ENCODE results near the gene SLC35F2. TPM values are rescaled to one million over a fixed set of nuclear protein-coding genes. Genes with fewer than 3 reads are reported as not detected.
A peak's percentile ranks its signal among the peaks of the same experiment; 100 is the strongest.

SLC35F2 gene
- total RNA-seq, 1 donor from 2014 or later, result 3.8 TPM

DNA sequence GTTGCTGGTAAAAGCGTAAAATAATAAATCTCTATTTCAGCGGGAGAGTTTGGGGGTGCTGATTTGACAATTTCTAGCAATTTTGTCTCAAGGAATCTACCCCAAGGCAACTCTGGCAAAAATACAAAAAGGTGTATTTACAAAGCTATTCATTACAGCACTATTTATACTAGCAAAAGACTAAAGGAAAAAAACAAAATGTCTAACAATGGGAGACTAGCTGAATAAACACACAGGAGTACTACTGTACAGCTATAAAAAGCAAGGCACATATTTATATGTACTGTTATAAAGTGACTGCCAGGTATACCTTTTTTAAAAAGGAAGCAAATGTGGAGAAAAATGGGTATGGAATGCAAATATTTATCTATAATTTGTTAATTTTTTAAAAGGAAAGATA lies 32.7 kb downstream of the SLC35F2 start:
- TF ChIP-seq, protein P1, sequence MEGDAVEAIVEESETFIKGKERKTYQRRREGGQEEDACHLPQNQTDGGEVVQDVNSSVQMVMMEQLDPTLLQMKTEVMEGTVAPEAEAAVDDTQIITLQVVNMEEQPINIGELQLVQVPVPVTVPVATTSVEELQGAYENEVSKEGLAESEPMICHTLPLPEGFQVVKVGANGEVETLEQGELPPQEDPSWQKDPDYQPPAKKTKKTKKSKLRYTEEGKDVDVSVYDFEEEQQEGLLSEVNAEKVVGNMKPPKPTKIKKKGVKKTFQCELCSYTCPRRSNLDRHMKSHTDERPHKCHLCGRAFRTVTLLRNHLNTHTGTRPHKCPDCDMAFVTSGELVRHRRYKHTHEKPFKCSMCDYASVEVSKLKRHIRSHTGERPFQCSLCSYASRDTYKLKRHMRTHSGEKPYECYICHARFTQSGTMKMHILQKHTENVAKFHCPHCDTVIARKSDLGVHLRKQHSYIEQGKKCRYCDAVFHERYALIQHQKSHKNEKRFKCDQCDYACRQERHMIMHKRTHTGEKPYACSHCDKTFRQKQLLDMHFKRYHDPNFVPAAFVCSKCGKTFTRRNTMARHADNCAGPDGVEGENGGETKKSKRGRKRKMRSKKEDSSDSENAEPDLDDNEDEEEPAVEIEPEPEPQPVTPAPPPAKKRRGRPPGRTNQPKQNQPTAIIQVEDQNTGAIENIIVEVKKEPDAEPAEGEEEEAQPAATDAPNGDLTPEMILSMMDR (IDR thresholded peaks at IDR 0.05), result no peak
- Mint-ChIP-seq H3K4me3 (ENCODE audit: unreplicated experiment) (no peak overlapping the region), H3K27ac (ENCODE audit: unreplicated experiment) (no peak overlapping the region), H3K27me3 (ENCODE audit: unreplicated experiment) (no peaks in the 10 kb centered on the region), H3K9me3 (ENCODE audit: unreplicated experiment) (no peaks in the 10 kb centered on the region), H3K4me1 (ENCODE audit: unreplicated experiment) (peaks cover 6% of the 10 kb centered on the region), H3K36me3 (ENCODE audit: unreplicated experiment) (no peaks in the 10 kb centered on the region)
- DNase-seq (ENCODE audit: extremely low spot score, unreplicated experiment), result no peak

DNA sequence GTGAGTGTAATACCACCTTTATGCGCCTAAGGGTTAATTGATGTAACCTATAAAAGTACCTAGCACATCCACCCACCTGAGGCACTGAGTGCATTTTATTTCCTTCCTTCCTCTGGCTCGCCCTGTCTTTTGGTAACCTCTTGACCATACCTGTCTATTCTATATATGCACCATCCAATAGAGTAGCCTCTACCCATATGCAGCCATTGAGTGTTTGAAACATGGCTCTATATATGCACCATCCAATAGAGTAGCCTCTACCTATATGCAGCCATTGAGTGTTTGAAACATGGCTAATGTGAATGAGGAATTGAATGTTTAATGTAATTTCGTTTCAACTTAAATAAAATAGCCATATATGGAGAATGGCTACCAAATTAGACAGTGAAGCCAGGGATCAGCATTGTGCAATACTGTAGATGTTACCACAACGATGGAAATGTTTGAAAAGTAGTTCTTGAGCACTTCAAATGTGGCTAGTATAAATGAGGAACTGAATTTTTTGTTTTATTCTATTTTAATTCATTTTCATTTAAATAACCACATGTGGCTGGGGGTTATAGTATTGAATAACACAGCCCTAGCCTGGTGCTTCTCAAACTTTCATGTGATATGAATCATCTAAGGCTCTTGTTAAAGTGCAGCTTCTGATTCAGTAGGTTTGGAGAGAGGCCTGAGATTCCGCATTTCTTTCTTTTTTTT lies 33.8 kb downstream of the SLC35F2 start:
- Mint-ChIP-seq H3K4me3 (ENCODE audit: unreplicated experiment) (no peak overlapping the region), H3K36me3 (ENCODE audit: unreplicated experiment) (no peaks in the 10 kb centered on the region), H3K27ac (ENCODE audit: unreplicated experiment) (no peak overlapping the region), H3K9me3 (ENCODE audit: unreplicated experiment) (no peaks in the 10 kb centered on the region), H3K4me1 (ENCODE audit: unreplicated experiment) (peaks cover 7% of the 10 kb centered on the region), H3K27me3 (ENCODE audit: unreplicated experiment) (no peaks in the 10 kb centered on the region)
- no peak for DNase-seq (ENCODE audit: extremely low spot score, unreplicated experiment)
- TF ChIP-seq, protein P1 (IDR thresholded peaks at IDR 0.05), result no peak

DNA sequence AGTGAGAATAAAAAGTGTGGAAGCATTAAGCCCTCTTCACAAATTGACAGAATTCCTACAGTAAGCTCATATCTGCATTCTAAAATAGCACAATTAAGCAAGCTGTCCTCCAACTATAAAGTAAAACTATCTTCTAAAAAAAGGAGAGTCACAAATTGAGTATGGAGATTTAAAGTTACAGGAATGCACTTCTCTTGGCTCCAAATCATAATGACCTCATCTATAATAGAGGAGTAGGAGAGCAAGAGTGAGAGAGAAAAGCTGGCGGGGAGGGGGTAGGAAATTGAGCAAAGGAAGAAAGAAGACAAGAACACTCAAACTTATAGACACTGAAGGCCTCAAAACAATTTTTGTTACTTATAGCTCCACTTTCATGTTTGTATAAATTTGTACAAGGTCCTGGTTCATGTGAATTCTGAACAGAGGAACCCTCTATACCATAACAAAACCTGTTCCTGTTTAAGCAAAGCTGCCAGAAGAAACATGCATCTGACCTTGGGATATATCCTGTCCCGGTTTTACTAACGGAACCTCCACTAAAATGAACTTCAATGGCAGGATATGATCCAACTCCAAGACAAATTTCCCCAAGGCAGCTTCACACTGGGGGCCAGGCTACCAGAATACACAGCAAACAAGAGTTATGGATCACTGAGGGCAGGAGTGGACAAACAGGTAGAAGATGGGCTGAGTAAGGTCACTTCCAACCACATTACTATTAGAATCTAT lies 37.2 kb downstream of the SLC35F2 start:
- no peaks in the 10 kb centered on the region for H3K9me3 Mint-ChIP-seq (ENCODE audit: unreplicated experiment)
- H3K4me1 Mint-ChIP-seq (ENCODE audit: unreplicated experiment), result peaks cover 7% of the 10 kb centered on the region
- H3K27ac Mint-ChIP-seq (ENCODE audit: unreplicated experiment), result peak overlapping the region; percentile 31
- H3K36me3 Mint-ChIP-seq (ENCODE audit: unreplicated experiment), result no peaks in the 10 kb centered on the region
- TF ChIP-seq, protein P1 (IDR thresholded peaks at IDR 0.05), result no peak
- H3K4me3 Mint-ChIP-seq (ENCODE audit: unreplicated experiment), result no peak overlapping the region
- no peaks in the 10 kb centered on the region for H3K27me3 Mint-ChIP-seq (ENCODE audit: unreplicated experiment)
- no peak for DNase-seq (ENCODE audit: extremely low spot score, unreplicated experiment)

DNA sequence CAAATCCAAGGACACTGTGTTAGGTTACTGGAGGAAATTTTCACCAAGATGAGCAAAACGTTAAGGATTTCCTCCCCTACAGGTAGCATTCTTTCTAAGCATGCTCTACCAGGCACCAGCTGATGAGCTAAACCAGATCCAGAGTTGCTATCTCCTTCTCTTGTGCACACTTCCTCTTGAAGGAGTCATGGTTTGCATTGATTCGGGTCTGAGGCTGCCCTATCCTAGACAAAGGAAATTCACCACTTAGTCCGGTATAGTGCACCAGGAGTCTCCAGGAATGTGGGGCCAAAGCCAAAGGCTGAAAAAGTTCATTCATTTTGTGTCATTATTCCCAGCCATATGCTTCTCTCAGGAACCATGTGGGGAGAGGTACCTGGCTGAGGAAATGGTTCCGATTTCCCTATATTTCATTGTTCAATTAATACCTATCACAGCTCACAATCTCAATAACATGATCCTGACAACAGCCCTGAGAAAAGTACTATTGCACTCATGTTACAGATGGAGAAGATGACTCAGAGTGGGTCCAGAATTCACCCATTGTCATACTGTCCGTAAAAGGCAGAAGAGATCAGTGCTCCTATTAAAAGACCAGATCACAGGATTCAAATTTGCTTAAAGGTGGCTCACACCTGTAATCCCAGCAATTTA lies 39.1 kb downstream of the SLC35F2 start:
- H3K4me3 Mint-ChIP-seq (ENCODE audit: unreplicated experiment), result no peak overlapping the region
- DNase-seq (ENCODE audit: extremely low spot score, unreplicated experiment), result no peak
- peaks cover 7% of the 10 kb centered on the region for H3K4me1 Mint-ChIP-seq (ENCODE audit: unreplicated experiment)
- no peaks in the 10 kb centered on the region for H3K27me3 Mint-ChIP-seq (ENCODE audit: unreplicated experiment)
- H3K36me3 Mint-ChIP-seq (ENCODE audit: unreplicated experiment), result no peaks in the 10 kb centered on the region
- H3K27ac Mint-ChIP-seq (ENCODE audit: unreplicated experiment), result no peak overlapping the region
- TF ChIP-seq, protein P1 (IDR thresholded peaks at IDR 0.05), result no peak
- H3K9me3 Mint-ChIP-seq (ENCODE audit: unreplicated experiment), result no peaks in the 10 kb centered on the region

DNA sequence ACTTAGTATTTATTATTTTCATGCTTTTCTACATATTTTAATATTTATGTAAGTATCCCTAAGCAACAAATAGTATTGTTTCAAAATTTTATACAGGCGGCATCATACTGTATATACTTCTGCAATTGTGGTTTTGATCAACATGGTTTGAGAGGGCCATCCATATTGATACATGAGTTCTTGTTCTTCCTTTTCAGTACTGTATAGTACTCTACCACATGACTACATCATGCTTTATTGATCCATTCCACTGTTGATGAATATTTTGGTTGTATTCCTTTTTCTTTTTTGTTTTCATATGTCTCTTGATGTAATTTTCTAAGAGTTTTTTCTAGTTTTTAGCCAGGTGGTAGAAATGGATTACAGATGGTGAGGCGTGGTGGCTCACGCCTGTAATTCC lies 40.1 kb downstream of the SLC35F2 start:
- Mint-ChIP-seq H3K27ac (ENCODE audit: unreplicated experiment) (no peak overlapping the region), H3K36me3 (ENCODE audit: unreplicated experiment) (no peaks in the 10 kb centered on the region), H3K4me1 (ENCODE audit: unreplicated experiment) (peaks cover 7% of the 10 kb centered on the region)

More for the DNA sequence above, 40.1 kb downstream of the SLC35F2 start:
- DNase-seq (ENCODE audit: extremely low spot score, unreplicated experiment), result no peak
- no peaks in the 10 kb centered on the region for H3K9me3 Mint-ChIP-seq (ENCODE audit: unreplicated experiment)
- H3K27me3 Mint-ChIP-seq (ENCODE audit: unreplicated experiment), result no peaks in the 10 kb centered on the region
- TF ChIP-seq, protein P1 (IDR thresholded peaks at IDR 0.05), result no peak
- H3K4me3 Mint-ChIP-seq (ENCODE audit: unreplicated experiment), result no peak overlapping the region
